Measurements from ENCODE around the gene ADIPOQ. TPM values are rescaled to one million over a fixed set of nuclear protein-coding genes. Genes with fewer than 3 reads are reported as not detected.
A peak's percentile ranks its signal among the peaks of the same experiment; 100 is the strongest.

ADIPOQ gene
- total RNA-seq, 1 experiment from 2014 or later, result not detected

GRCh38 chr3:186814100-186814499 lies 28.4 kb upstream of the ADIPOQ start:
- intact Hi-C loops (cut with micrococcal nuclease), result no loop called here

GRCh38 chr3:186815435-186815834 lies 27.1 kb upstream of the ADIPOQ start:
- Histone ChIP-seq H2AFZ (ENCODE audit: low read length) (peak overlapping the region; percentile 52; the same call in 1 of the 2 replicates), H3K9me2 (replicated peaks; ENCODE audit: low read length) (no peaks in the 10 kb centered on the region), H3K9ac (ENCODE audit: low read length) (no peak overlapping the region), H3K27ac (ENCODE audit: low read length) (no peak overlapping the region), H3K4me3 (ENCODE audit: low read length) (no peak overlapping the region), H3K79me2 (ENCODE audit: low read length) (no peaks in the 10 kb centered on the region), H3K27me3 (ENCODE audit: low read length) (no peaks in the 10 kb centered on the region), H3K4me1 (ENCODE audit: insufficient read depth, low read length) (peaks cover 9% of the 10 kb centered on the region), H3F3A (ENCODE audit: low read length, unreplicated experiment) (no peaks in the 10 kb centered on the region), H4K20me1 (ENCODE audit: low read length) (no peaks in the 10 kb centered on the region), H3K4me2 (ENCODE audit: low read length) (0 out of 2 replicates have a peak overlapping the region, but pooled peaks have one; percentile 12), H3K36me3 (ENCODE audit: low read depth, low read length) (no peaks in the 10 kb centered on the region), H3K9me3 (ENCODE audit: low read length) (no peaks in the 10 kb centered on the region)
- POLR2A ChIA-PET (ENCODE audit: unreplicated experiment), result no interaction called here
- TF ChIP-seq CTCF (conservative IDR thresholded peaks at IDR 0.05; ENCODE audit: low read depth, low read length) (no peak), EZH2phosphoT487 (IDR thresholded peaks at IDR 0.05; ENCODE audit: borderline replicate concordance, low read length) (no peak), EZH2 (IDR thresholded peaks at IDR 0.05; ENCODE audit: low read length, unreplicated experiment) (no peak)
- intact Hi-C loops (cut with micrococcal nuclease), result no loop called here
- BruUV-seq (replicated peaks), result no TSS peak
- DNase-seq, result peak; percentile 69
- peak; percentile 88 for ATAC-seq
- CTCF ChIA-PET, result no interaction called here

More at GRCh38 chr3:186814100-186814499, 28.4 kb upstream of the ADIPOQ start:
- Histone ChIP-seq H4K20me1 (ENCODE audit: low read length) (no peaks in the 10 kb centered on the region), H3K27ac (ENCODE audit: low read length) (no peak overlapping the region), H3K4me1 (ENCODE audit: insufficient read depth, low read length) (peaks cover 9% of the 10 kb centered on the region), H3K4me3 (ENCODE audit: low read length) (no peak overlapping the region), H3K9me2 (replicated peaks; ENCODE audit: low read length) (no peaks in the 10 kb centered on the region), H3K27me3 (ENCODE audit: low read length) (no peaks in the 10 kb centered on the region), H3K36me3 (ENCODE audit: low read depth, low read length) (no peaks in the 10 kb centered on the region), H3K79me2 (ENCODE audit: low read length) (no peaks in the 10 kb centered on the region), H3F3A (ENCODE audit: low read length, unreplicated experiment) (no peaks in the 10 kb centered on the region), H3K9me3 (ENCODE audit: low read length) (no peaks in the 10 kb centered on the region), H3K9ac (ENCODE audit: low read length) (no peak overlapping the region), H3K4me2 (ENCODE audit: low read length) (no peak overlapping the region), H2AFZ (ENCODE audit: low read length) (no peak overlapping the region)
- no peak for TF ChIP-seq CTCF (conservative IDR thresholded peaks at IDR 0.05; ENCODE audit: low read depth, low read length)
- TF ChIP-seq EZH2 (IDR thresholded peaks at IDR 0.05; ENCODE audit: low read length, unreplicated experiment), result no peak
- no peak for TF ChIP-seq EZH2phosphoT487 (IDR thresholded peaks at IDR 0.05; ENCODE audit: borderline replicate concordance, low read length)
- no TSS peak for BruUV-seq (replicated peaks)
- ATAC-seq (no peak), DNase-seq (no peak)
- POLR2A ChIA-PET (ENCODE audit: unreplicated experiment), result no interaction called here
- CTCF ChIA-PET, result no interaction called here

- intact Hi-C loops (cut with micrococcal nuclease), result no loop called here
- ChIA-PET POLR2A (ENCODE audit: unreplicated experiment) (no interaction called here), CTCF (interaction anchor here (1.1 kb wide), 1 partner anchor 202 kb away, joined by 7 read pairs; no protein-coding TSS in a partner anchor)
- Histone ChIP-seq H3K9ac (ENCODE audit: low read length) (no peak overlapping the region), H3K27me3 (ENCODE audit: low read length) (no peaks in the 10 kb centered on the region), H3K4me1 (ENCODE audit: insufficient read depth, low read length) (peaks cover 9% of the 10 kb centered on the region), H3K79me2 (ENCODE audit: low read length) (no peaks in the 10 kb centered on the region), H3K9me3 (ENCODE audit: low read length) (no peaks in the 10 kb centered on the region), H3K36me3 (ENCODE audit: low read depth, low read length) (no peaks in the 10 kb centered on the region), H3K27ac (ENCODE audit: low read length) (no peak overlapping the region), H3F3A (ENCODE audit: low read length, unreplicated experiment) (no peaks in the 10 kb centered on the region), H3K4me2 (ENCODE audit: low read length) (no peak overlapping the region), H3K4me3 (ENCODE audit: low read length) (no peak overlapping the region), H2AFZ (ENCODE audit: low read length) (no peak overlapping the region), H4K20me1 (ENCODE audit: low read length) (no peaks in the 10 kb centered on the region), H3K9me2 (replicated peaks; ENCODE audit: low read length) (no peaks in the 10 kb centered on the region)
- DNase-seq (no peak), ATAC-seq (no peak)
- BruUV-seq (replicated peaks), result no TSS peak
- TF ChIP-seq EZH2 (IDR thresholded peaks at IDR 0.05; ENCODE audit: low read length, unreplicated experiment) (no peak), CTCF (conservative IDR thresholded peaks at IDR 0.05; ENCODE audit: low read depth, low read length) (no peak), EZH2phosphoT487 (IDR thresholded peaks at IDR 0.05; ENCODE audit: borderline replicate concordance, low read length) (no peak)
Measured at GRCh38 chr3:186818516-186818915, 24.0 kb upstream of the ADIPOQ start.
